HCT116 (cell line): ENCODE data around the gene C22orf39. TPM values are rescaled to one million over a fixed set of nuclear protein-coding genes. Genes with fewer than 3 reads are reported as not detected.

ENCODE experiments used
- ATAC-seq: fragments of 200-7000 bp; cut with Tn5 transposase; 2 replicates; pipeline ENCODE4 v1.9.1; 2020; ENCODE audit warnings: mild to moderate bottlenecking, moderate library complexity
- BruUV-seq: library from RNA; stranded (reverse); fragments of 400-500 nt; replicated peaks from 2 replicates; lab custom pipeline; 2021; lab: Mats Ljungman, UMichigan
- CTCF ChIA-PET: fragments of 300-600 bp; sonication (Branson Sonifier 250); formaldehyde crosslinking; loops from one replicate; lab custom pipeline; 2021; ENCODE audit warnings: antibody characterized with exemption; lab: Charles Lee
- POLR2A ChIA-PET: fragments of 300-600, 350-600 bp; sonication (Branson Sonifier 250); formaldehyde crosslinking; loops from one replicate; lab custom pipeline; 2021; ENCODE audit warnings: antibody characterized with exemption; lab: Charles Lee
- RAD21 ChIA-PET, 2 experiments: fragments of 300-600 bp; sonication (Branson Sonifier 250); formaldehyde crosslinking; loops; one replicate each; lab custom pipeline; 2023; ENCODE audit warnings: low total read pairs in 2 of 2; ENCODE audit not compliant: uncharacterized antibody in 2 of 2, unreplicated experiment in 2 of 2, low non-redundant PET in 1 of 2; lab: Charles Lee
- DNase-seq: peaks from one replicate; pipeline ENCODE4 v3.0.0-alpha.2; 2010; ENCODE audit warnings: low read depth, low spot score
- H2AFZ ChIP-seq: fragments of 200-600 bp; shearing (Covaris generic), sonication (generic); 2 replicates; pipeline ENCODE4 v1.6.1; 2017; ENCODE audit warnings: low read depth, mixed run types, mixed read lengths, antibody characterized with exemption, low read length; ENCODE audit not compliant: poor library complexity, severe bottlenecking
- H3K27ac ChIP-seq: 2 replicates; pipeline ENCODE4 v1.5.1; 2012; ENCODE audit warnings: low read depth, low read length
- H3K27me3 ChIP-seq: fragments of 200-600 bp; sonication (generic); 2 replicates; pipeline ENCODE4 v1.6.1; 2016; ENCODE audit warnings: mixed run types, low read length, mixed read lengths; ENCODE audit not compliant: insufficient read depth
- H3K36me3 ChIP-seq, 2 experiments: fragments of 200-500 bp in 1 of 2; fragments of 200-600 bp in 1 of 2; sonication (Bioruptor generic) in 1 of 2; sonication (generic) in 1 of 2; 2 replicates each; pipeline versions ENCODE4 v1.5.1 to v1.6.1; 2014 to 2016; ENCODE audit warnings: low read length in 2 of 2, inconsistent platforms in 1 of 2, mixed read lengths in 1 of 2, mixed run types in 1 of 2; ENCODE audit not compliant: insufficient read depth in 2 of 2, control insufficient read depth in 1 of 2
- H3K4me1 ChIP-seq, 2 experiments: fragments of 200-600 bp in 1 of 2; sonication (generic) in 1 of 2; 2 replicates each; pipeline versions ENCODE4 v1.5.1 to v1.6.1; 2012 to 2017; ENCODE audit warnings: low read length in 2 of 2, inconsistent platforms in 1 of 2, mild to moderate bottlenecking in 1 of 2, mixed read lengths in 1 of 2, mixed run types in 1 of 2, moderate library complexity in 1 of 2; ENCODE audit not compliant: insufficient read depth in 2 of 2, control insufficient read depth in 1 of 2
- H3K4me2 ChIP-seq: fragments of 200-600 bp; sonication (generic); 2 replicates; pipeline ENCODE4 v1.6.1; 2017; ENCODE audit warnings: mixed run types, low read length, mixed read lengths
- H3K4me3 ChIP-seq, 2 experiments: fragments of 200-600 bp in 1 of 2; sonication (generic) in 1 of 2; replicated peaks in 1 of 2; 2 replicates each; pipeline ENCODE4 v1.5.1; 2011 to 2016; ENCODE audit warnings: low read length in 2 of 2, control low read depth in 1 of 2, low read depth in 1 of 2, mild to moderate bottlenecking in 1 of 2, mixed read lengths in 1 of 2, mixed run types in 1 of 2
- H3K79me2 ChIP-seq: fragments of 200-600 bp; sonication (generic); 2 replicates; pipeline ENCODE4 v1.6.1; 2017; ENCODE audit warnings: mild to moderate bottlenecking, mixed run types, low read length, moderate library complexity, mixed read lengths; ENCODE audit not compliant: insufficient read depth
- H3K9ac ChIP-seq: fragments of 200-600 bp; sonication (generic); 2 replicates; pipeline ENCODE4 v1.6.1; 2016; ENCODE audit warnings: low read length, mixed read lengths
- H3K9me2 ChIP-seq: fragments of 200-600 bp; sonication (generic), shearing (Covaris generic); 2 replicates; pipeline ENCODE4 v1.6.1; 2017; ENCODE audit warnings: mixed run types, mild to moderate bottlenecking, moderate library complexity; ENCODE audit not compliant: insufficient read depth
- H3K9me3 ChIP-seq, 2 experiments: fragments of 200-500 bp in 1 of 2; fragments of 200-600 bp in 1 of 2; sonication (Bioruptor generic) in 1 of 2; sonication (generic) in 1 of 2; 2 replicates each; pipeline ENCODE4 v1.6.1; 2014 to 2017; ENCODE audit warnings: low read length in 2 of 2, mixed read lengths in 2 of 2, inconsistent platforms in 1 of 2, low read depth in 1 of 2, mild to moderate bottlenecking in 1 of 2, mixed run types in 1 of 2, moderate library complexity in 1 of 2; ENCODE audit not compliant: control insufficient read depth in 1 of 2, insufficient read depth in 1 of 2
- H4K20me1 ChIP-seq: fragments of 200-600 bp; sonication (generic), shearing (Covaris generic); 2 replicates; pipeline ENCODE4 v1.6.1; 2017; ENCODE audit warnings: mixed run types, mild to moderate bottlenecking, moderate library complexity; ENCODE audit not compliant: insufficient read depth
- CBX3 ChIP-seq: IDR thresholded peaks from 2 replicates; pipeline ENCODE4 v1.6.1; 2012; ENCODE audit warnings: low read depth
- CEBPB ChIP-seq: IDR thresholded peaks from 2 replicates; pipeline ENCODE4 v1.6.1; 2012; ENCODE audit warnings: low read depth
- EGR1 ChIP-seq: IDR thresholded peaks from 2 replicates; pipeline ENCODE4 v1.6.1; 2012; ENCODE audit warnings: low read depth
- EZH2 ChIP-seq: fragments of 200-600 bp; sonication (generic); IDR thresholded peaks from 2 replicates; pipeline ENCODE4 v1.6.1; 2017; ENCODE audit warnings: antibody characterized with exemption, mixed run types
- FOSL1 ChIP-seq: IDR thresholded peaks from 2 replicates; pipeline ENCODE4 v1.6.1; 2012; ENCODE audit warnings: low read depth
- JUND ChIP-seq: IDR thresholded peaks from 2 replicates; pipeline ENCODE4 v1.6.1; 2012
- POLR2AphosphoS5 ChIP-seq: IDR thresholded peaks from 2 replicates; pipeline ENCODE4 v1.6.1; 2011; ENCODE audit warnings: mild to moderate bottlenecking, low read depth, low read length, moderate library complexity
- SP1 ChIP-seq: IDR thresholded peaks from 2 replicates; pipeline ENCODE4 v1.6.1; 2012; ENCODE audit warnings: low read depth
- SRF ChIP-seq: IDR thresholded peaks from 2 replicates; pipeline ENCODE4 v1.6.1; 2012; ENCODE audit warnings: low read depth
- TCF7L2 ChIP-seq: IDR thresholded peaks from 2 replicates; pipeline ENCODE4 v1.7.0; 2011; ENCODE audit warnings: borderline replicate concordance, inconsistent platforms; ENCODE audit not compliant: insufficient read depth, insufficient read length; ENCODE audit errors: extremely low read depth
- YY1 ChIP-seq: IDR thresholded peaks from 2 replicates; pipeline ENCODE4 v1.6.1; 2011; ENCODE audit warnings: low read length, low read depth, moderate library complexity, mild to moderate bottlenecking; ENCODE audit not compliant: insufficient replicate concordance; ENCODE audit errors: extremely low read depth
- intact Hi-C: fragments of 100-400 bp; cut with micrococcal nuclease; formaldehyde crosslinking; loops from 2 replicates; pipeline ENCODE4 v1.10.0; 2022
- total RNA-seq: library from RNA; stranded (reverse); gene quantifications from one replicate; pipeline ENCODE4 v1.2.1, GENCODE V29; 2021; ENCODE audit not compliant: unreplicated experiment
- TF ChIP-seq, protein P1 (sequence below): IDR thresholded peaks from 2 replicates; pipeline ENCODE4 v1.6.1; 2012
- TF ChIP-seq, protein P2 (sequence below), 3 experiments: fragments of 200-600 bp in 1 of 3; sonication (generic) in 1 of 3; IDR thresholded peaks in 2 of 3; conservative IDR thresholded peaks in 1 of 3; 2 replicates each; pipeline ENCODE4 v1.5.1; 2012 to 2017; ENCODE audit warnings: low read depth in 2 of 3, low read length in 2 of 3, antibody characterized with exemption in 1 of 3, borderline replicate concordance in 1 of 3, control low read depth in 1 of 3, mild to moderate bottlenecking in 1 of 3, mixed read lengths in 1 of 3, mixed run types in 1 of 3, moderate library complexity in 1 of 3; ENCODE audit not compliant: insufficient read depth in 1 of 3
- TF ChIP-seq, protein P3 (sequence below): IDR thresholded peaks from 2 replicates; pipeline ENCODE4 v1.6.1; 2012

C22orf39 gene
- total RNA-seq, 1 experiment from 2014 or later = 17.7 TPM

DNA sequence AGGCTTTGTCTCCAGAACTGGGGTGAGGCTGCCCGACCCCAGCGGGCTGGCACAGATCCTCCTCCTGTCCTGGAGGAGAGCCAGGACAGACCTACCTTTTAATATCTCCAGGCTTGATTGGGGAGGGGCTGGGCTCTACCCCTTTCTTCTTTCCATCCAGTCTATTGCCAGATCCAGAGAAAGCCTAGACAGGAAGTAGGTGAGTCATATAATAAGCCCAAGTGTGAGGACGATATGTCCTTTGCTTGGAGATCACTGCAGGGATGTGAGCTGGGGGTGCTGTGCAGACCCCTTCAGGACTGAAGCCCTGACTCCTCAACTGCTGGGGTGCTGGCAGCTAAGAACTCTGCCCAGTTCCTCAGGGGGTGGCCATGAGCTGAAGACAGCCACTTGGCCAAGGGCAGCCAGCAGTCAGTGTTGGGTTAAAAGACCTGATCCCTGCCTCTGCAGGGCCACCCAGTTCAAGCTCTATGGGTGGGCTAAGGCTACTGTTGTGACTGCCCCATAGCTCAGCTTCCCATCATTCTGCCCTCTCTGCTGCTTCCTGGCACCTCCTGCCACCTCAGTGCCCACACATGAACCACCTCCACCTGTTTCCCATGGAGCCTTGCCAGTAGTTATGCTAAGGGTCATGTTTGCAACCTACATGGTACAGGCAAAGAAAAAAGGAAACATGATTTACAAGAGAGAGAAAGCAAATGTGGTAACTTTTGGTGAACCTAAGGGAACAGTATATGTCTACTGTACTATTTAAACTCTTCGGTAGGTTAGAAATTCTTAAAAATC, 8.3 kb upstream of the C22orf39 start:
- no peak overlapping the region for H3K4me3 ChIP-seq
- H3K27me3 ChIP-seq = no peaks in the 10 kb centered on the region
- H3K4me2 ChIP-seq = no peak overlapping the region
- POLR2A ChIA-PET = no interaction called here
- no peaks in the 10 kb centered on the region for H3K9me2 ChIP-seq
- no peak for DNase-seq
- RAD21 ChIA-PET = no interaction called here
- ATAC-seq = no peak
- no peaks in the 10 kb centered on the region for H3K9me3 ChIP-seq
- H3K36me3 ChIP-seq = peaks cover 44 to 47% of the 10 kb centered on the region in 2 experiments
- no peak overlapping the region for H3K27ac ChIP-seq
- no peaks in the 10 kb centered on the region for H3K4me1 ChIP-seq
- no peak overlapping the region for H2AFZ ChIP-seq
- CTCF ChIA-PET = no interaction called here
- no peaks in the 10 kb centered on the region for H4K20me1 ChIP-seq
- intact Hi-C loops = no loop called here
- peaks cover 3% of the 10 kb centered on the region; the same call in 1 of the 2 replicates for H3K79me2 ChIP-seq
- no peak overlapping the region for H3K9ac ChIP-seq
- no TSS peak for BruUV-seq
- TF ChIP-seq EZH2 = no peak
- no peak for TF ChIP-seq JUND
- TF ChIP-seq CBX3 = no peak
- no peak for TF ChIP-seq SRF
- no peak for TF ChIP-seq CEBPB
- TF ChIP-seq, protein P1, sequence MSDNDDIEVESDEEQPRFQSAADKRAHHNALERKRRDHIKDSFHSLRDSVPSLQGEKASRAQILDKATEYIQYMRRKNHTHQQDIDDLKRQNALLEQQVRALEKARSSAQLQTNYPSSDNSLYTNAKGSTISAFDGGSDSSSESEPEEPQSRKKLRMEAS = no peak
- no peak for TF ChIP-seq EGR1
- no peak for TF ChIP-seq SP1
- no peak for TF ChIP-seq TCF7L2
- TF ChIP-seq, protein P2, sequence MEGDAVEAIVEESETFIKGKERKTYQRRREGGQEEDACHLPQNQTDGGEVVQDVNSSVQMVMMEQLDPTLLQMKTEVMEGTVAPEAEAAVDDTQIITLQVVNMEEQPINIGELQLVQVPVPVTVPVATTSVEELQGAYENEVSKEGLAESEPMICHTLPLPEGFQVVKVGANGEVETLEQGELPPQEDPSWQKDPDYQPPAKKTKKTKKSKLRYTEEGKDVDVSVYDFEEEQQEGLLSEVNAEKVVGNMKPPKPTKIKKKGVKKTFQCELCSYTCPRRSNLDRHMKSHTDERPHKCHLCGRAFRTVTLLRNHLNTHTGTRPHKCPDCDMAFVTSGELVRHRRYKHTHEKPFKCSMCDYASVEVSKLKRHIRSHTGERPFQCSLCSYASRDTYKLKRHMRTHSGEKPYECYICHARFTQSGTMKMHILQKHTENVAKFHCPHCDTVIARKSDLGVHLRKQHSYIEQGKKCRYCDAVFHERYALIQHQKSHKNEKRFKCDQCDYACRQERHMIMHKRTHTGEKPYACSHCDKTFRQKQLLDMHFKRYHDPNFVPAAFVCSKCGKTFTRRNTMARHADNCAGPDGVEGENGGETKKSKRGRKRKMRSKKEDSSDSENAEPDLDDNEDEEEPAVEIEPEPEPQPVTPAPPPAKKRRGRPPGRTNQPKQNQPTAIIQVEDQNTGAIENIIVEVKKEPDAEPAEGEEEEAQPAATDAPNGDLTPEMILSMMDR (IDR thresholded peaks at IDR 0.05 in 2 of 3, conservative IDR thresholded peaks at IDR 0.05 in 1 of 3; ENCODE audit: borderline replicate concordance in 1 of 3, insufficient read depth in 1 of 3, low read depth in 2 of 3, low read length in 2 of 3) = no peak
- TF ChIP-seq POLR2AphosphoS5 = no peak
- TF ChIP-seq, protein P3, sequence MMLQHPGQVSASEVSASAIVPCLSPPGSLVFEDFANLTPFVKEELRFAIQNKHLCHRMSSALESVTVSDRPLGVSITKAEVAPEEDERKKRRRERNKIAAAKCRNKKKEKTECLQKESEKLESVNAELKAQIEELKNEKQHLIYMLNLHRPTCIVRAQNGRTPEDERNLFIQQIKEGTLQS = no peak
- no peak for TF ChIP-seq FOSL1
- no peak for TF ChIP-seq YY1
- TF ChIP-seq, all 23 proteins: peak for 0
